Bronchial epithelial cell (primary cell): ENCODE measurements around the gene SORBS1. TPM values are rescaled to one million over a fixed set of nuclear protein-coding genes. Genes with fewer than 3 reads are reported as not detected.

Experiments used
- DNase-seq: peaks from one replicate; pipeline ENCODE4 v3.0.0-alpha.2; 2010; ENCODE audit warnings: low read depth
- FAIRE-seq: peaks from 2 replicates; lab custom pipeline; 2011; peaks lifted over from hg19 to GRCh38; lab: Jason Lieb, UNC
- H3K27me3 ChIP-seq: 2 replicates; pipeline ENCODE4 v1.5.1; 2011; ENCODE audit warnings: low read length; ENCODE audit not compliant: control insufficient read depth, insufficient read depth
- H3K36me3 ChIP-seq: 2 replicates; pipeline ENCODE4 v1.5.1; 2011; ENCODE audit warnings: low read length; ENCODE audit not compliant: control insufficient read depth, insufficient read depth
- H3K4me3 ChIP-seq: 2 replicates; pipeline ENCODE4 v1.5.1; 2011; ENCODE audit warnings: mild to moderate bottlenecking, low read depth, low read length, control low read depth
- CTCF ChIP-seq: IDR thresholded peaks from 2 replicates; pipeline ENCODE4 v1.5.1; 2011; ENCODE audit warnings: mild to moderate bottlenecking, moderate library complexity, low read length, control low read depth, inconsistent platforms; ENCODE audit not compliant: insufficient read depth, severe bottlenecking
- total RNA-seq: library from RNA; depleted of rRNA; stranded (reverse); fragments of >200 nt; gene quantifications from 2 replicates; pipeline ENCODE4 v1.2.1, GENCODE V29; 2014

Gene SORBS1
- total RNA-seq, 1 donor from 2014 or later, result under 0.01 TPM

GRCh38 chr10:95280637-95281036 is 280.5 kb downstream of the SORBS1 start:
- FAIRE-seq (no peak), DNase-seq (no peak)
- H3K4me3 ChIP-seq, result no peak overlapping the region
- no peaks in the 10 kb centered on the region for H3K36me3 ChIP-seq
- no peak for TF ChIP-seq CTCF
- H3K27me3 ChIP-seq, result no peaks in the 10 kb centered on the region

- FAIRE-seq (no peak), DNase-seq (peak; percentile 87)
- Histone ChIP-seq H3K27me3 (no peaks in the 10 kb centered on the region), H3K36me3 (no peaks in the 10 kb centered on the region), H3K4me3 (no peak overlapping the region)
- TF ChIP-seq CTCF, result no peak
These were observed 281.9 kb downstream of the SORBS1 start for GRCh38 chr10:95279042-95279820.

GRCh38 chr10:95278061-95278988 is 282.8 kb downstream of the SORBS1 start:
- no peaks in the 10 kb centered on the region for H3K36me3 ChIP-seq
- FAIRE-seq (no peak), DNase-seq (no peak)
- TF ChIP-seq CTCF, result no peak
- H3K27me3 ChIP-seq, result no peaks in the 10 kb centered on the region
- no peak overlapping the region for H3K4me3 ChIP-seq

- H3K27me3 ChIP-seq, result no peaks in the 10 kb centered on the region
- no peak for TF ChIP-seq CTCF
- H3K4me3 ChIP-seq, result no peak overlapping the region
- H3K36me3 ChIP-seq, result no peaks in the 10 kb centered on the region
- DNase-seq (no peak), FAIRE-seq (no peak)
These were observed 283.6 kb downstream of the SORBS1 start for GRCh38 chr10:95277614-95278013.

GRCh38 chr10:95277201-95277570 is 284.0 kb downstream of the SORBS1 start:
- FAIRE-seq (no peak), DNase-seq (no peak)
- no peak overlapping the region for H3K4me3 ChIP-seq
- no peaks in the 10 kb centered on the region for H3K36me3 ChIP-seq
- TF ChIP-seq CTCF, result no peak
- no peaks in the 10 kb centered on the region for H3K27me3 ChIP-seq
